ENCODE measurements around the gene DNMT3A.
A peak's percentile ranks its signal among the peaks of the same experiment; 100 is the strongest.

Gene DNMT3A

GRCh38 chr2:25341753-25342371 is at the start of gene DNMT3A:
Gene DNMT3A, minus strand, starts transcription at chr2:25341925. Its CDS starts 27,941 bp downstream, at chr2:25313984.
- H3K4me1 ChIP-seq (ENCODE audit: control insufficient read depth in 2 of 2, insufficient read depth in 2 of 2, low read length in 2 of 2) = peaks cover 9 to 11% of the 10 kb centered on the region in 2 donors
- peak within 1 kb of the TSS; percentile 63 to 64 for H3K4me3 ChIP-seq (ENCODE audit: low read length in 2 of 2)
- no peaks in the 10 kb centered on the region for H3K27me3 ChIP-seq (ENCODE audit: control insufficient read depth in 2 of 2, insufficient read depth in 2 of 2, low read length in 2 of 2)
- H3K9me3 ChIP-seq (ENCODE audit: control insufficient read depth in 2 of 2, low read length in 2 of 2) = no peaks in the 10 kb centered on the region
- H3K9ac ChIP-seq (ENCODE audit: low read depth in 1 of 2, low read length in 2 of 2) = peak within 1 kb of the TSS; percentile 32 to 48
- H3K36me3 ChIP-seq (ENCODE audit: control insufficient read depth in 2 of 2, insufficient read depth in 2 of 2, low read length in 2 of 2) = no peaks in the 10 kb centered on the region
- peak within 1 kb of the TSS; percentile 55 to 58 for H3K27ac ChIP-seq (ENCODE audit: low read depth in 2 of 2, low read length in 2 of 2)

- Histone ChIP-seq H3K4me3 (ENCODE audit: low read length in 2 of 2) (no peak overlapping the region), H3K27me3 (ENCODE audit: control insufficient read depth in 2 of 2, insufficient read depth in 2 of 2, low read length in 2 of 2) (no peaks in the 10 kb centered on the region), H3K36me3 (ENCODE audit: control insufficient read depth in 2 of 2, insufficient read depth in 2 of 2, low read length in 2 of 2) (peaks cover 0 to 2% of the 10 kb centered on the region in 2 donors), H3K4me1 (ENCODE audit: control insufficient read depth in 2 of 2, insufficient read depth in 2 of 2, low read length in 2 of 2) (no peaks in the 10 kb centered on the region), H3K9me3 (ENCODE audit: control insufficient read depth in 2 of 2, low read length in 2 of 2) (no peaks in the 10 kb centered on the region), H3K27ac (ENCODE audit: low read depth in 2 of 2, low read length in 2 of 2) (no peak overlapping the region), H3K9ac (ENCODE audit: low read depth in 1 of 2, low read length in 2 of 2) (no peak overlapping the region)
These were observed 47.4 kb upstream of the DNMT3A start for GRCh38 chr2:25389161-25389560.

- H3K27me3 ChIP-seq (ENCODE audit: control insufficient read depth in 2 of 2, insufficient read depth in 2 of 2, low read length in 2 of 2) = no peaks in the 10 kb centered on the region
- no peak overlapping the region for H3K4me3 ChIP-seq (ENCODE audit: low read length in 2 of 2)
- H3K4me1 ChIP-seq (ENCODE audit: control insufficient read depth in 2 of 2, insufficient read depth in 2 of 2, low read length in 2 of 2) = no peaks in the 10 kb centered on the region
- peaks cover 0 to 2% of the 10 kb centered on the region in 2 donors for H3K36me3 ChIP-seq (ENCODE audit: control insufficient read depth in 2 of 2, insufficient read depth in 2 of 2, low read length in 2 of 2)
- no peak overlapping the region for H3K27ac ChIP-seq (ENCODE audit: low read depth in 2 of 2, low read length in 2 of 2)
- no peaks in the 10 kb centered on the region for H3K9me3 ChIP-seq (ENCODE audit: control insufficient read depth in 2 of 2, low read length in 2 of 2)
- H3K9ac ChIP-seq (ENCODE audit: low read depth in 1 of 2, low read length in 2 of 2) = no peak overlapping the region
These were observed 46.8 kb upstream of the DNMT3A start for GRCh38 chr2:25388491-25388890.

- Histone ChIP-seq H3K4me1 (ENCODE audit: control insufficient read depth in 2 of 2, insufficient read depth in 2 of 2, low read length in 2 of 2) (no peaks in the 10 kb centered on the region), H3K27ac (ENCODE audit: low read depth in 2 of 2, low read length in 2 of 2) (no peak overlapping the region), H3K36me3 (ENCODE audit: control insufficient read depth in 2 of 2, insufficient read depth in 2 of 2, low read length in 2 of 2) (peaks cover 0 to 2% of the 10 kb centered on the region in 2 donors), H3K27me3 (ENCODE audit: control insufficient read depth in 2 of 2, insufficient read depth in 2 of 2, low read length in 2 of 2) (no peaks in the 10 kb centered on the region), H3K9me3 (ENCODE audit: control insufficient read depth in 2 of 2, low read length in 2 of 2) (no peaks in the 10 kb centered on the region), H3K4me3 (ENCODE audit: low read length in 2 of 2) (no peak overlapping the region), H3K9ac (ENCODE audit: low read depth in 1 of 2, low read length in 2 of 2) (no peak overlapping the region)
These were observed 46.2 kb upstream of the DNMT3A start for GRCh38 chr2:25387876-25388449.

- no peak overlapping the region for H3K9ac ChIP-seq (ENCODE audit: low read depth in 1 of 2, low read length in 2 of 2)
- no peak overlapping the region for H3K27ac ChIP-seq (ENCODE audit: low read depth in 2 of 2, low read length in 2 of 2)
These were observed 45.5 kb upstream of the DNMT3A start for GRCh38 chr2:25386971-25387875.

GRCh38 chr2:25385910-25386309 is 44.2 kb upstream of the DNMT3A start:
- Histone ChIP-seq H3K4me3 (ENCODE audit: low read length in 2 of 2) (no peak overlapping the region), H3K9ac (ENCODE audit: low read depth in 1 of 2, low read length in 2 of 2) (no peak overlapping the region), H3K27me3 (ENCODE audit: control insufficient read depth in 2 of 2, insufficient read depth in 2 of 2, low read length in 2 of 2) (no peaks in the 10 kb centered on the region), H3K9me3 (ENCODE audit: control insufficient read depth in 2 of 2, low read length in 2 of 2) (no peaks in the 10 kb centered on the region), H3K4me1 (ENCODE audit: control insufficient read depth in 2 of 2, insufficient read depth in 2 of 2, low read length in 2 of 2) (no peaks in the 10 kb centered on the region), H3K27ac (ENCODE audit: low read depth in 2 of 2, low read length in 2 of 2) (no peak overlapping the region), H3K36me3 (ENCODE audit: control insufficient read depth in 2 of 2, insufficient read depth in 2 of 2, low read length in 2 of 2) (peaks cover 0 to 2% of the 10 kb centered on the region in 2 donors)

More at GRCh38 chr2:25386971-25387875, 45.5 kb upstream of the DNMT3A start:
- peaks cover 0 to 2% of the 10 kb centered on the region in 2 donors for H3K36me3 ChIP-seq (ENCODE audit: control insufficient read depth in 2 of 2, insufficient read depth in 2 of 2, low read length in 2 of 2)
- H3K27me3 ChIP-seq (ENCODE audit: control insufficient read depth in 2 of 2, insufficient read depth in 2 of 2, low read length in 2 of 2) = no peaks in the 10 kb centered on the region
- no peaks in the 10 kb centered on the region for H3K9me3 ChIP-seq (ENCODE audit: control insufficient read depth in 2 of 2, low read length in 2 of 2)
- no peak overlapping the region for H3K4me3 ChIP-seq (ENCODE audit: low read length in 2 of 2)
- H3K4me1 ChIP-seq (ENCODE audit: control insufficient read depth in 2 of 2, insufficient read depth in 2 of 2, low read length in 2 of 2) = no peaks in the 10 kb centered on the region

GRCh38 chr2:25383806-25384205 is 42.1 kb upstream of the DNMT3A start:
- H3K9ac ChIP-seq (ENCODE audit: low read depth in 1 of 2, low read length in 2 of 2) = no peak overlapping the region
- no peak overlapping the region for H3K27ac ChIP-seq (ENCODE audit: low read depth in 2 of 2, low read length in 2 of 2)
- no peaks in the 10 kb centered on the region for H3K27me3 ChIP-seq (ENCODE audit: control insufficient read depth in 2 of 2, insufficient read depth in 2 of 2, low read length in 2 of 2)
- no peaks in the 10 kb centered on the region for H3K9me3 ChIP-seq (ENCODE audit: control insufficient read depth in 2 of 2, low read length in 2 of 2)
- no peaks in the 10 kb centered on the region for H3K36me3 ChIP-seq (ENCODE audit: control insufficient read depth in 2 of 2, insufficient read depth in 2 of 2, low read length in 2 of 2)
- H3K4me3 ChIP-seq (ENCODE audit: low read length in 2 of 2) = no peak overlapping the region
- no peaks in the 10 kb centered on the region for H3K4me1 ChIP-seq (ENCODE audit: control insufficient read depth in 2 of 2, insufficient read depth in 2 of 2, low read length in 2 of 2)

- peaks cover 10 to 12% of the 10 kb centered on the region in 2 donors for H3K4me1 ChIP-seq (ENCODE audit: control insufficient read depth in 2 of 2, insufficient read depth in 2 of 2, low read length in 2 of 2)
- H3K27me3 ChIP-seq (ENCODE audit: control insufficient read depth in 2 of 2, insufficient read depth in 2 of 2, low read length in 2 of 2) = no peaks in the 10 kb centered on the region
- H3K27ac ChIP-seq (ENCODE audit: low read depth in 2 of 2, low read length in 2 of 2) = no peak overlapping the region
- no peak overlapping the region for H3K4me3 ChIP-seq (ENCODE audit: low read length in 2 of 2)
- no peaks in the 10 kb centered on the region for H3K9me3 ChIP-seq (ENCODE audit: control insufficient read depth in 2 of 2, low read length in 2 of 2)
- no peak overlapping the region for H3K9ac ChIP-seq (ENCODE audit: low read depth in 1 of 2, low read length in 2 of 2)
- H3K36me3 ChIP-seq (ENCODE audit: control insufficient read depth in 2 of 2, insufficient read depth in 2 of 2, low read length in 2 of 2) = no peaks in the 10 kb centered on the region
These were observed 39.8 kb upstream of the DNMT3A start for GRCh38 chr2:25381502-25381901.

- Histone ChIP-seq H3K27me3 (ENCODE audit: control insufficient read depth in 2 of 2, insufficient read depth in 2 of 2, low read length in 2 of 2) (no peaks in the 10 kb centered on the region), H3K9ac (ENCODE audit: low read depth in 1 of 2, low read length in 2 of 2) (no peak overlapping the region), H3K27ac (ENCODE audit: low read depth in 2 of 2, low read length in 2 of 2) (peak overlapping the region in 1 of 2 donors; percentile 16), H3K4me3 (ENCODE audit: low read length in 2 of 2) (no peak overlapping the region), H3K36me3 (ENCODE audit: control insufficient read depth in 2 of 2, insufficient read depth in 2 of 2, low read length in 2 of 2) (no peaks in the 10 kb centered on the region), H3K4me1 (ENCODE audit: control insufficient read depth in 2 of 2, insufficient read depth in 2 of 2, low read length in 2 of 2) (peaks cover 14% of the 10 kb centered on the region in 2 donors), H3K9me3 (ENCODE audit: control insufficient read depth in 2 of 2, low read length in 2 of 2) (no peaks in the 10 kb centered on the region)
These were observed 39.1 kb upstream of the DNMT3A start for GRCh38 chr2:25380586-25381375.

Data from mucosa of rectum (tissue), 2 donors.